Upper lobe of left lung (tissue), 4 donors: ENCODE data around the gene CNTNAP5.

Source experiments
- POLR2A ChIP-seq, 4 donors: fragments of 450-650 bp; IDR thresholded peaks; one replicate each; pipeline ENCODE4 v1.5.1; 2016 to 2017; ENCODE audit warnings: antibody characterized with exemption in 4 of 4, mild to moderate bottlenecking in 2 of 4
- POLR2AphosphoS5 ChIP-seq, 2 donors: sonication (generic); formaldehyde crosslinking; IDR thresholded peaks; one replicate each; pipeline ENCODE4 v1.5.1; 2017; ENCODE audit warnings: antibody characterized with exemption in 2 of 2
- TF ChIP-seq, protein P1 (sequence below), 6 experiments: fragments of 450-650 bp in 4 of 6; fragments of 200-600 bp in 2 of 6; sonication (generic) in 2 of 6; IDR thresholded peaks; one replicate each; pipeline ENCODE4 v1.5.1; 2016 to 2019; ENCODE audit warnings: antibody characterized with exemption in 6 of 6

DNA sequence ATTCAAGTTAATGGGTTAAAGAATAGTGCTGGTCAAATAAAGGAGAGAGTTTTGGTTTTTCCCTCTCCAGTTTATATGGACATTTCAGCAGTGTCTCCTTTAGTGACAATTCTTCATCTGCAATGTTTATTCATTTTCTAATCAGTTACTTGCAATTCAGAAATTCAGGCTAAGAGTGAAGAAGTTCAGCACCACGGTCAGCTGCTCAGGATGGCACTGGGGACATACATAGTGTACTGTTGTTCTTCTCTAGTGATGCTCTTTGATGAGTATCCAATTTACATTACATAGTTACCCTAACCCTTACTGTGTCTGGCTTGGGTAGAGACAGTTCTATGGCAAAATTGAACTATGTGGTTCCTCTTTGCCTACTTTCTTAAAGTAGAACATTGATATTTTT, 412.7 kb downstream of the CNTNAP5 start:
- TF ChIP-seq POLR2A (IDR thresholded peaks at IDR 0.05) (no peak), POLR2AphosphoS5 (IDR thresholded peaks at IDR 0.05) (no peak)
- TF ChIP-seq, protein P1, sequence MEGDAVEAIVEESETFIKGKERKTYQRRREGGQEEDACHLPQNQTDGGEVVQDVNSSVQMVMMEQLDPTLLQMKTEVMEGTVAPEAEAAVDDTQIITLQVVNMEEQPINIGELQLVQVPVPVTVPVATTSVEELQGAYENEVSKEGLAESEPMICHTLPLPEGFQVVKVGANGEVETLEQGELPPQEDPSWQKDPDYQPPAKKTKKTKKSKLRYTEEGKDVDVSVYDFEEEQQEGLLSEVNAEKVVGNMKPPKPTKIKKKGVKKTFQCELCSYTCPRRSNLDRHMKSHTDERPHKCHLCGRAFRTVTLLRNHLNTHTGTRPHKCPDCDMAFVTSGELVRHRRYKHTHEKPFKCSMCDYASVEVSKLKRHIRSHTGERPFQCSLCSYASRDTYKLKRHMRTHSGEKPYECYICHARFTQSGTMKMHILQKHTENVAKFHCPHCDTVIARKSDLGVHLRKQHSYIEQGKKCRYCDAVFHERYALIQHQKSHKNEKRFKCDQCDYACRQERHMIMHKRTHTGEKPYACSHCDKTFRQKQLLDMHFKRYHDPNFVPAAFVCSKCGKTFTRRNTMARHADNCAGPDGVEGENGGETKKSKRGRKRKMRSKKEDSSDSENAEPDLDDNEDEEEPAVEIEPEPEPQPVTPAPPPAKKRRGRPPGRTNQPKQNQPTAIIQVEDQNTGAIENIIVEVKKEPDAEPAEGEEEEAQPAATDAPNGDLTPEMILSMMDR (IDR thresholded peaks at IDR 0.05), result no peak
